Bone marrow (tissue), 2 donors: ENCODE results near the gene KRT7.
A peak's percentile ranks its signal among the peaks of the same experiment; 100 is the strongest.

ENCODE experiments used
- DNase-seq, 2 donors: peaks; one replicate each; lab custom pipeline; 2025; lab: John Stamatoyannopoulos, UW

The KRT7 gene

DNA sequence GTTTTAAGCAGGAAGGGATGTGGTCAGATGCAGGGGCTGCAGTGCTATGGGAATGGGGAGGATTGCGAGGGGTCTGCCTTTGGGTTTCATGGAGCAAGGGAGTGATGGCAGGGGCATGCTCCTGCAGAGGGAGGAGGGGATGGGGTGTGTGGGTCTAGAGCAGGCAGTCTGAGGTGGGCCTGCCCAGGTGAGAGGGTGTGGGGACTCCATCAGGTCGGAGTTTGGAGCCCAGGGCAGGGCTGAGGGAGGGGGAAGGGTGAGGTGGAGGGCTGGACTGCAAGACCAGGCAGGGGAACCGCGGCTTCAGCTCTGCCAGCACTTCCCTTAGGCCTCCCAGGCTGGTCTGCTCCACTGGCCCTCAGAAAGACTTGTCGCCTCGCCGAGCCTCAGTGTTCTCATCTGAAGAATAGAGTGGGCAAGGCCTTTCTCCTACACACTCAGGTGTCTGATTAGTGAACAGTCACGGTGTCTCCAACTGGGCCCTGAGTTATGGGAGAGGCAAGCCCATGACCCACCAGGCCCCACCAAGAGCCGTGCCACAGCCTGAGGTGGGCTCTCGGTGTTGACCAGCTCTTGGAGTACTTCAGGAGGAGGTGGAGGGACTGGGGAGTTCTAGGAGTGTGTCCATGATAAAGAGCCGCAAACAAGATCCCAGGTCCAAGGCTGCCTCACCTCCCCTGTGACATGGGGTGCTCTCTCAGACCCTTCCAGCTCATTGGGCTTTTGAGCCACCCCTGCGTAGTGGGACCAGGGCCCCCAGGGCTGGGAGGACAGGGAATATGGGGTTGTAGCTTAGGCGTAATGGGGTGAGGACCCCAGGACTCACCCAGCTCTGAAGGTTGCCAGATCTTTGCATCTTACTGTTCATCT lies 21.1 kb upstream of the KRT7 start:
- no peak for DNase-seq

DNA sequence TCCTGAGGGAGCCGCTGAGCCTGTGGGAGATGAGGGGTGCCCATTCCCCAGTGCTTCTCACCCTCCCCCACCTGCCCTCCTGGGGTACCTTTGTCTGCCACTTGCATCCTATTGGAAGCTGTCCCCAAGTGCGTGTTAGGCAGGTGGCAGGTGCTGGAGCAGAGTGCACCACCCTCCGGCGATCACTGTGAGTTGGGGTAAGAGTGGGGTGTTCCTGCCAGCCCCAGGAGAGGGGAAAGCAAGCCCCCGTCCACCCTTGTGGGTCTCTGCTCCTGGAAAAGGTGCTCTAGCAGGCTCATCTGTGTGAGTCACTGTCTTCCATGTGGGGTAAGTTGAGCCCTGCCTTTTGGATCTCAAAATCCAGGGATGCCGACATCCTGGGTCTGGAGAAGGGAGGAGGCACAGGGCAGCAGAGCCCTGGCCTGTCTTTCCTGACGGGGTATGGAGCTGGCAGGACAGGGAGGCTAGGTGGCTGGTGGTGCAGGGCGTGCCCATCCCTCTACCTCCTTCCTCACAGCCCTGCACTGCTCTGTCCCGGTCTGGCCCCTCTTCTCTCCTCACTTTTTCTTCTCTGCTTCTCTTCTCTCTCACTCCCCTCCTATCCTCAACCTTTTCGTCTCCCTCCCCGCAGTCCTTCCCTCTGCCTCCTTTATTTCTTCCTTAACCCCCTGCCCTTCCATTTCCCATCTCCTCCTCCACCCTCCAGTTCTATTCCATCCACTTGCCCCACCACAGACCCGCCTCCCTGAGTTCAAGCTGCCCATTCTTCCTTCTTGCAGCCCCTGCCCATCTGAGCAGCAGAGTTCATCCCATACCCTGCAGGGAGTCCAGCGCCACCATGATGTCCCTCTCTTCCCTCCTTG lies 20.1 kb upstream of the KRT7 start:
- DNase-seq = no peak

DNA sequence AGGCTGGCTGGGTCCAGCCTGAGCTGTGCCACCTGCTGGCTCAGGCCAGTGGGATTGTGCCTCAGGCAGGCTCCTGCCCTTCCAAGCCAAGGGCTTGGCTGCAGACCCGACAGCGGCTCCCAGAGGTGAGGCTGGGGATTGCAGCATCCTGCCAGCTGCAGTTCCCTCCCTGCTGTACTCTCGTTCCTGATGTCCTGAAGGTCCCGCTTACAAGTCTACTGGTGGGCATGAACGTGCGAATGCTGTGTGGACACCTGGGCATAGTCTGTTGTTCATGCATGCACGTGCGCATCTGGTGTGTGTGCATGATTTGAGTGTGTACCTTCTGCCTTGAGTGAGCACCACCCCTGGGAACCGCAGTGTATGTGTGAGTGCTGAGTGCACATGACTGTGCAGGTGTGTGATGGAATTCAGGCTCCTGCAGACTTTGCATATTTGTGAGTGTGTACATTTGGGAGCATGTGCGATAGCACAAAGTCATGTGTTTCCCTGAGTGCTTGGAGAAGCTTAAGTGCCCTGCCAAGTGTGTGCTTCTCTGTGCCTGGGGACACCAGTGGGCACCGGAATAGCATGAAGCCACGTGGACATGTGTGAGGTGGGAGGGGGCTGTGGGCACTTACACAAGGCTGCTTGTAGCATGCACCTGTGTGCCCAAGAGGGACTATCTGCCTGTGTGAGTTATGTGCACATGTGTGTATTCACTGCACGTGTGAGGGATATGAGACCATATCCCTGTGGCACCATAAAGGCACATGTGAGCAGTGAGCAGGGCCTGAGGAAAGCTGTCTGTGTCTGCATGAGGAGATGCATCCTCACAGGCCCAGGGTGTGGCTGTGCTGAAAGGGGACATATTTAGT lies 19.3 kb upstream of the KRT7 start:
- peak; percentile 46 to 49 for DNase-seq

DNA sequence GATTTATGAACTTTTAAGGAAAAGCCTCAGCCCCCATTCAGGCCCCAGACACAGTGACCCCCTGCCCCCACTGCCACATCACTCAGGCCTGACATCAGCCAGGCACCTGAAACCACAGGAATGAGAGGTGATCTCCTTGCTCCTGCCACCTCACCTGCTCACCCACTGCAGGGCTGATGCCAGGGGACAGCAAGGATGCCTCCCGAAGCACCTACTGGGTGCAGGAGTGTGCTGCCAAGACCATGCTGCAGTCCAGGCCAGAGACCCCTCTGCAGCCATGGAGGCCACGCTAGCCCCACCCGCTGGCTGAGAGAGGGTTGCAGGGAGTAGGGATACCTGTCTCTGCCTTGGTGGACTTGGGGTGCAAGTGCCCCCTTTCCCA lies 18.6 kb upstream of the KRT7 start:
- DNase-seq = no peak

- no peak for DNase-seq
These were observed 17.4 kb upstream of the KRT7 start for GRCh38 chr12:52215587-52216031.

DNA sequence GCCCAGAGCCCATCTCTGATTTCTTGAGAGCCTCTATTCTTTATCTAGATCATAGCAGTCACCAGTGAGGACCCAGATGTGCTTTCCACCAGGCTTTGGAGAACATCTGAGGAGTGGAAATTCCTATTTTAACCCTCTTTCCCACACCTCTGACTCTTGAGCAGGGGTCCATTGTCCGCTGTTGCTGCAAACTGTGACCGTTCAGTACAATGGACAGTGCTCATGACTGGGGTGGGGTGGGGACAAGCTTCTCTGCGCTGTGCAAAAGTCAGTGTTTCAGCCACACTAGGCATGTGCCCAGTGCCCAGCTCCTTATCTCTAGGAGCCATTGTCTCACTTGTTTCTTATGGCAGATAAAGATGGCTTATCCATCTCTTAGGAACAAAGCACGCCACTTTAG lies 16.9 kb upstream of the KRT7 start:
- DNase-seq = no peak

- no peak for DNase-seq
These were observed 16.2 kb upstream of the KRT7 start for GRCh38 chr12:52216807-52217206.

GRCh38 chr12:52217223-52217622 lies 15.8 kb upstream of the KRT7 start:
- DNase-seq = no peak

- DNase-seq = no peak
These were observed 15.0 kb upstream of the KRT7 start for GRCh38 chr12:52218001-52218400.

DNA sequence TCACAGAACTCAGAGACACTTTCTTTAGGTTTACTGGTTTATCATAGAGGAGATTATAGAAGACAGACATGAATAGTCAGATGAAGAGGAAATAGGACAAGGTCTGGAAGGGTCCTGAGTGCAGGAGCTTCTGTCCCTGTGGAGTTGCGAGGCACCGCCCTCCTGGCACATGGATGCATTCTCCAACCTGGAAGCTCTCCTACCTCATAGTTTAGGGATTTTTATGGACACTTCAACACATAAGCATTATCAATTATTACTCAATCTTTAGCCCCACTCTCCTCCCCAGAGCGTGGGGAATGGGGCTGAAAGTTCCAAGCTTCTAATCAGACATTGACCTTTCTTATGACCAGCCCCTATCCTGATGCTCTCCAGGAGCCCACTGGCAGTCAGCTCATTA lies 12.6 kb upstream of the KRT7 start:
- no peak for DNase-seq

- DNase-seq = no peak
These were observed 11.8 kb upstream of the KRT7 start for GRCh38 chr12:52221070-52221781.

DNA sequence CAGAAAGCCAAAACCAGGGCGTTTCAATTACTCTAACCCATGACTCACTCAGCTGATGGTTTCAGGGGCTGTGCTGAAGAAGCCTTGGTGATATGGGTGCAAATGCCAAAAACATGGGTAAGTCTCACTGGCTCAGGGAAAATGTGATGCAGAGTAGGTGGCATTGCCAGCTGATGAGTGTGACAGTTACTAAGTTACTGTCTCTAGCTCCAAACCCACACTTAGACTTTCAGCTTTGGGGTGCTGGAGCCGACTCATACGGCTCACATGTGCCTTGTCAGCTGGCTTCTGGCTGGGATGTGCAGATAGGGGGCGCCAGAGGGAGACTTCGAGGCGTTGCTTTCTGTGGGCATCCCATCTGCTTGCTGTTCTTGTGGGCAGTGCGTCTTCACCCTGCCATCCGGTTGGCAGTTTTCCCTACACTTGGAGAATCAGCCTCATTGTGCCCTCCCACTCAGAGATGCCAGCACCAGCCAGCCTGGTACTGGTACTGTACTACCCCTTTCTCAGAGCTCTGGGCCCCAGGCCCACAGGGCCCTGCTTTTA lies 11.1 kb upstream of the KRT7 start:
- peak; percentile 36 to 43 for DNase-seq

GRCh38 chr12:52222692-52223091 lies 10.4 kb upstream of the KRT7 start:
- no peak for DNase-seq

DNA sequence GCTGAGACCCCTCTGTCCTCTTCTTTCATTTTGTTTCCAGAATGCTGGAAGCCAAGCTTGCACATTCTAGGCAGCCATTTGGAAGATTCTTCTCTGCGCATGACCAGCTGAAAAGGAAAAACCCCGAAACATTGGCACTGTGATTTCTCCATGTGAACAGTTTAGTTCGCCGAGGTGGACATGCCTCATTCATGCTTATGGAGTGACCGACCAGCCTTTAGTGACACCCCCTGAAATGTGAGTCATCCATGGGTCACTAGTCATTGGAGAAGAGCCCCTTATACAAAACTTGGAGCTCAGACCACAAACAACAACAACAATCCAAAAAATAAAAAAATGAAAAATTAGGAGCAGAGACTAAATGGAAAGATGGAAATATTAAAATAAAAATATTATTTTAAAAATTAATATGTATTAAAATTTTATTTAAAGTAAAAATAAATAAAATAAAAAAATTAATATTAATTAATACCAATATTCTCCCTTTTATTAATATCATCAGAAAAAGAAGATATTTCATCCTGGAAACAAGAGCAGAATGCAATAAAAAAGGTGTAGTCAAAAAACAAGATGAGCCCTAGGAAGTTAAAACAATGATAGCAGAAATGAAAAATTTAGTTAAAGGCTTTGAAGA lies 9.5 kb upstream of the KRT7 start:
- DNase-seq = no peak

DNA sequence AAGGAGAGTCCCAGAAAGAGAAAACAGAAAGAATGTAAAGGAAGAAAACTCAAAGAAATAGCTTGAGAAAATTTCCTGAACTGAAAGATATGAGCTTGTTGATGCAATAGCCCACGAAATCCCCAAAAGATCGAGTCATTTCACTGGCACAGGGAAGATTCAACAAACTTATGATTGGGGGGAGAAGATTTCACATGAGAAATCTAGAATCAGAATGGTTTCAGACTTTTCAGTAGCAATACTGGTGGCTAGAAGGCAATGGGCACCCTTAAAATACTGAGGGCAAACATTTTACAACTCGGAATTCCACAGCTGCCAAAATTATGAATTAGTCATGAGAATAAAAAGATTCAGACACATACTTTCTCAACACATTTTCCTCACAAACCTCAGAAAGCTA lies 8.9 kb upstream of the KRT7 start:
- DNase-seq = no peak

GRCh38 chr12:52225752-52226151 lies 7.3 kb upstream of the KRT7 start:
- no peak for DNase-seq

DNA sequence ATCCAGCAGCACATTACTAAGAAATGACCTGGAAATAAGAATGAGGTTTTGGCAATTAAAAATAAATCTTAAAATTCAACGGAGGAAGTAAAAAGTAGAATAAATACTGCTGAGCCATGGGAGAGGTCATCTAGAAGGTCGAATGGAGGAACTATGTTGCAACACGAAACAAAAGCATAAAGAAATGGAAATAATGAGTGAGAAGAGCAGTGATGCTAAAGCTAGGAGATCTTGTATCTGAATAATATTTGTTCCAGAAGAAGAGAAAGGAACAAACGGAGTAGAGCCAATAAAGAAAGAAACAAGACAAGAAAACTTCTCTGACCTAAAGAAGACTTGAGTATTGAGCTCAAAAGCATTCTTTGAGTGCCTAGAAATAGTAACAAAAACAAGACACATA lies 6.6 kb upstream of the KRT7 start:
- DNase-seq = no peak

DNA sequence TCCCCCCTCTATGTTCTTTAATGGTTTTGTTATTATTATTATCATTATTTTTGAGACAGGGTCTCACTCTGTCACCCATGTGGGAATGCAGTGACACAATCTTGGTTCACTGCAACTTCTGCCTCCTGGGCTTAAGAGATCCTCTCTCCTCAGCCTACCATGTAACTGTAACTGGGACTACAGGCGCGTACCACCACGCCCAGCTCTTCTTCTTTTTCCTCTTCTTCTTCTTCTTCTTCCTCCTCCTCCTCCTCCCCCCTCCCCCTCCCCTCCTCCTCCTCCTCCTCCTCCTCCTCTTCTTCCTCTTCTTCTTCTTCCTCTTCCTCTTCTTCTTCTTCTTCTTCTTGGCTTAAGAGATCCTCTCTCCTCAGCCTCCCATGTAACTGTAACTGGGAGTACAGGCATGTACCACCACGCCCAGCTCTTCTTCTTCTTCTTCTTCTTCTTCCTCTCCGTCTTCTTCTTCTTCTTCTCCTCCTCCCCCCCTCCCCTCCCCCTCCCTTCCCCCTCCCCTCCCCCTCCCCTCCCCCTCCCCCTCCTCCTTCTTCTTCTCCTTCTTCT lies 5.4 kb upstream of the KRT7 start:
- DNase-seq = no peak

- no peak for DNase-seq
These were observed 4.7 kb upstream of the KRT7 start for GRCh38 chr12:52228366-52228765.

DNA sequence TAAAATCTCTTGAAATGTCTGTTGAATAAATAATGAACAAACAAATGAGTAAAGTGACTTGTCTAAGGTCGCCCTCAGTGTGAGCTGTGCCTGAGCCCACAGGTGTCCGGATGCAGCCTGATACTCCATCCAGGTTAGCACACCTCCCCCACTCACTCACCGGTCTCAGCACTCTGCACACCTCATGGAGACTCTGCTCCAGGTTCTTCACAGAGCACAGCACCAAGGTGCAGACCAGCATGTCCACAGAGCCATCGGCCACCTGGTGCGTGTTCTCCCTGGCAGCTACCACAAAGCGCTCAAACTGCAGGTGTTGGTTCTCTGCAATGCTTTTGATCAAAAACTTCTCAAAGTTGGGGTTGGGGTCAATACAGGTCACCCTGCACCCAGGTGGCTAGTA lies 4.1 kb upstream of the KRT7 start:
- DNase-seq = no peak
